Neural progenitor cell (in vitro differentiated cells): ENCODE measurements around the gene ARID4B. TPM values are rescaled to one million over a fixed set of nuclear protein-coding genes. Genes with fewer than 3 reads are reported as not detected.

ENCODE experiments used
- DNase-seq: peaks from one replicate; pipeline ENCODE4 v3.0.0-alpha.2; 2016; ENCODE audit warnings: low spot score
- H2AFZ ChIP-seq: fragments of 200-600 bp; sonication (generic); replicated peaks from 2 replicates; pipeline ENCODE4 v1.6.1; 2016; ENCODE audit warnings: antibody characterized with exemption
- H3F3A ChIP-seq: fragments of 200-600 bp; sonication (generic); 2 replicates; pipeline ENCODE4 v1.6.1; 2016; ENCODE audit warnings: antibody characterized with exemption, low read depth
- H3K27ac ChIP-seq: fragments of 200-600 bp; sonication (generic); 2 replicates; pipeline ENCODE4 v1.5.1; 2016; ENCODE audit warnings: mild to moderate bottlenecking
- H3K27me3 ChIP-seq: fragments of 200-600 bp; sonication (generic); 2 replicates; pipeline ENCODE4 v1.6.1; 2016; ENCODE audit warnings: mild to moderate bottlenecking, moderate library complexity
- H3K36me3 ChIP-seq: fragments of 200-600 bp; sonication (generic); 2 replicates; pipeline ENCODE4 v1.5.1; 2016
- H3K4me1 ChIP-seq: fragments of 200-600 bp; sonication (generic); 2 replicates; pipeline ENCODE4 v1.6.1; 2016; ENCODE audit warnings: mixed run types
- H3K4me2 ChIP-seq: fragments of 200-600 bp; sonication (generic); 2 replicates; pipeline ENCODE4 v1.6.1; 2016
- H3K4me3 ChIP-seq: fragments of 200-600 bp; sonication (generic); 2 replicates; pipeline ENCODE4 v1.5.1; 2016
- H3K79me2 ChIP-seq: fragments of 200-600 bp; sonication (generic); 2 replicates; pipeline ENCODE4 v1.6.1; 2016; ENCODE audit warnings: low read depth
- H3K9ac ChIP-seq: fragments of 200-600 bp; sonication (generic); 2 replicates; pipeline ENCODE4 v1.6.1; 2016
- H3K9me3 ChIP-seq: fragments of 200-600 bp; sonication (generic); 2 replicates; pipeline ENCODE4 v1.5.1; 2016; ENCODE audit warnings: low read depth
- H4K20me1 ChIP-seq: fragments of 200-600 bp; sonication (generic); 2 replicates; pipeline ENCODE4 v1.6.1; 2016; ENCODE audit warnings: low read depth
- H3K27ac Mint-ChIP-seq: 3 replicates; pipeline ENCODE4 v1.8.0; 2021; ENCODE audit warnings: mixed read lengths
- H3K27me3 Mint-ChIP-seq: 2 replicates; pipeline ENCODE4 v1.8.0; 2022; ENCODE audit warnings: low read depth, mild to moderate bottlenecking, inconsistent platforms, moderate library complexity, mixed read lengths; ENCODE audit not compliant: insufficient read depth
- H3K36me3 Mint-ChIP-seq: 3 replicates; pipeline ENCODE4 v1.8.0; 2021; ENCODE audit warnings: mixed read lengths
- H3K4me1 Mint-ChIP-seq: 3 replicates; pipeline ENCODE4 v1.8.0; 2021; ENCODE audit warnings: mixed read lengths
- H3K4me3 Mint-ChIP-seq: 3 replicates; pipeline ENCODE4 v1.8.0; 2021; ENCODE audit warnings: mild to moderate bottlenecking, moderate library complexity, mixed read lengths
- H3K9me3 Mint-ChIP-seq: 3 replicates; pipeline ENCODE4 v1.8.0; 2020; ENCODE audit warnings: mixed read lengths
- EZH2 ChIP-seq: fragments of 200-600 bp; sonication (generic); IDR thresholded peaks from 2 replicates; pipeline ENCODE4 v1.6.1; 2017; ENCODE audit warnings: antibody characterized with exemption, mild to moderate bottlenecking, moderate library complexity
- EZH2phosphoT487 ChIP-seq: fragments of 200-600 bp; sonication (generic); IDR thresholded peaks from 2 replicates; pipeline ENCODE4 v1.6.1; 2017; ENCODE audit warnings: antibody characterized with exemption
- total RNA-seq: library from RNA; depleted of rRNA; stranded (reverse); fragments of >200 nt; gene quantifications from 2 replicates; pipeline ENCODE4 v1.2.3, GENCODE V29; 2015; ENCODE audit warnings: low replicate concordance
- TF ChIP-seq, protein P1 (sequence below): fragments of 200-600 bp; sonication (generic); IDR thresholded peaks from 2 replicates; pipeline ENCODE4 v1.5.1; 2017; ENCODE audit warnings: antibody characterized with exemption, mild to moderate bottlenecking

ARID4B gene
- total RNA-seq, 1 donor from 2014 or later, result 65.8 TPM

DNA sequence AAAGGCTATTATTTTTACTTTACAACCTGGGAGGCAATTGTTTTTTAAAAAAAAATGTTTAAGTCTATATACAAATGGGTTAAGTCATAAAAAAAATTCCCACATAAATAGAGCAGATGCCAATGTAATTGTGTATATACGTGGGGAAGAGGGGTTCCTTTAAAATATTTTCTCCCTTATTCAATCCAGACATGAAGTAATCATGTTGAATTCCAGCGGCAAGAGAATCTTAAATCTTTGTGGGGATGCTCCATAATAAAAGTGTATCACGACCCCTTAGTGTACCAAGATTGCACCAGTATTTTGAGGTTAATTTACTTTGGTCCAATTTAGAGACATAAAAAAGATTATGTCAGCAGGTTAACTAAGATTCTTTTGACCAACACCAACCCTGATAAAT lies 62.1 kb downstream of the ARID4B start:
- Histone ChIP-seq H3K4me1 (no peaks in the 10 kb centered on the region), H3K4me2 (no peak overlapping the region), H2AFZ (no peak overlapping the region), H3K27me3 (no peaks in the 10 kb centered on the region), H3K79me2 (peaks cover 100% of the 10 kb centered on the region), H3K27ac (no peak overlapping the region), H3K9me3 (no peaks in the 10 kb centered on the region), H3K9ac (no peak overlapping the region), H4K20me1 (peaks cover 64% of the 10 kb centered on the region), H3F3A (no peaks in the 10 kb centered on the region), H3K36me3 (no peaks in the 10 kb centered on the region), H3K4me3 (no peak overlapping the region)
- H3K4me1 Mint-ChIP-seq, result peaks cover 22% of the 10 kb centered on the region
- no peaks in the 10 kb centered on the region for H3K9me3 Mint-ChIP-seq
- TF ChIP-seq EZH2phosphoT487, result no peak
- no peaks in the 10 kb centered on the region for H3K27me3 Mint-ChIP-seq
- DNase-seq, result no peak
- peak overlapping the region; percentile 43 for H3K27ac Mint-ChIP-seq
- no peak overlapping the region for H3K4me3 Mint-ChIP-seq
- H3K36me3 Mint-ChIP-seq, result peaks cover 9% of the 10 kb centered on the region

DNA sequence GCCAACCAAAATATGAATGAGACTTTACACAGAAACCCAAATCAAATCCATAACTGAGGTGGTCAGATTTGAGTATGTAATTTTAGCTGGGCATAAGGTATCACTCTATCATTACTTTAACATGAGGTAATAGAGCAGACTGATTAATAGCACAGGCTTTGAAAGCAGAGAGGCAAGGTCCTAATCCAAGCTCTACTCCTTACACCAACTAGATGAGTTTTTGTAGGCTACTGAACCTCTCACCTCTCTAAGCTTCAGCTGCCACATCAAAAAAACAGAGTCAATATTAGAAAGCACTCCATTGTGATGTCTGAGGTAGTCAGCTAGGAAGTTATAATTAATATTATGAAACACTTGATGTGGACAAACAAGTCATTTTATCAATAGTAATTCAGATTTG lies 63.7 kb downstream of the ARID4B start:
- DNase-seq, result no peak
- no peaks in the 10 kb centered on the region for H3K27me3 ChIP-seq
- Mint-ChIP-seq H3K9me3 (no peaks in the 10 kb centered on the region), H3K27ac (no peak overlapping the region), H3K36me3 (peaks cover 8% of the 10 kb centered on the region), H3K27me3 (no peaks in the 10 kb centered on the region), H3K4me1 (peaks cover 12% of the 10 kb centered on the region), H3K4me3 (no peak overlapping the region)
- H3K79me2 ChIP-seq, result peaks cover 100% of the 10 kb centered on the region
- peaks cover 12% of the 10 kb centered on the region for H3F3A ChIP-seq
- no peak overlapping the region for H2AFZ ChIP-seq
- H3K4me1 ChIP-seq, result peaks cover 3% of the 10 kb centered on the region
- H3K9me3 ChIP-seq, result no peaks in the 10 kb centered on the region
- no peak overlapping the region for H3K4me3 ChIP-seq
- no peak overlapping the region for H3K4me2 ChIP-seq
- TF ChIP-seq, protein P1, sequence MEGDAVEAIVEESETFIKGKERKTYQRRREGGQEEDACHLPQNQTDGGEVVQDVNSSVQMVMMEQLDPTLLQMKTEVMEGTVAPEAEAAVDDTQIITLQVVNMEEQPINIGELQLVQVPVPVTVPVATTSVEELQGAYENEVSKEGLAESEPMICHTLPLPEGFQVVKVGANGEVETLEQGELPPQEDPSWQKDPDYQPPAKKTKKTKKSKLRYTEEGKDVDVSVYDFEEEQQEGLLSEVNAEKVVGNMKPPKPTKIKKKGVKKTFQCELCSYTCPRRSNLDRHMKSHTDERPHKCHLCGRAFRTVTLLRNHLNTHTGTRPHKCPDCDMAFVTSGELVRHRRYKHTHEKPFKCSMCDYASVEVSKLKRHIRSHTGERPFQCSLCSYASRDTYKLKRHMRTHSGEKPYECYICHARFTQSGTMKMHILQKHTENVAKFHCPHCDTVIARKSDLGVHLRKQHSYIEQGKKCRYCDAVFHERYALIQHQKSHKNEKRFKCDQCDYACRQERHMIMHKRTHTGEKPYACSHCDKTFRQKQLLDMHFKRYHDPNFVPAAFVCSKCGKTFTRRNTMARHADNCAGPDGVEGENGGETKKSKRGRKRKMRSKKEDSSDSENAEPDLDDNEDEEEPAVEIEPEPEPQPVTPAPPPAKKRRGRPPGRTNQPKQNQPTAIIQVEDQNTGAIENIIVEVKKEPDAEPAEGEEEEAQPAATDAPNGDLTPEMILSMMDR, result no peak
- no peak overlapping the region for H3K9ac ChIP-seq
- H4K20me1 ChIP-seq, result peaks cover 72% of the 10 kb centered on the region
- no peaks in the 10 kb centered on the region for H3K36me3 ChIP-seq
- no peak overlapping the region for H3K27ac ChIP-seq

DNA sequence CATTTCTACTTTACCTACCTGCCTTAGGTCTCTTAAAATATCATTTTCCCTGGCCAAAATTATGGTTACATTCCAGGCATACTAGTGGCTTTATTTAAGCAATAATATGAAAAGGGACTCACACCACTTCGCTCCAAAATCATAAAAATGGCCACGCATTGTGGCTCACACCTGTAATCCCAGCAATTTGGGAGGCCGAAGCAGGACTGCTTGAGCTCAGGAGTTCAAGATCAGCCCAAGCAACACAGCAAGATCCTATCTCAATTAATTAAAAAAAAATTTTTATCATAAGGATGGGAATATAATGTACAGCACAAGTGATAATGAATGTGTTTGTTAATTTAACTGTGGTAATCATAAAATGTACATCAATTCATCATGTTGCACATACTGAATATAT lies 65.4 kb downstream of the ARID4B start:
- Mint-ChIP-seq H3K4me3 (no peak overlapping the region), H3K27ac (no peak overlapping the region), H3K9me3 (no peaks in the 10 kb centered on the region), H3K4me1 (peaks cover 12% of the 10 kb centered on the region), H3K36me3 (peaks cover 8% of the 10 kb centered on the region), H3K27me3 (no peaks in the 10 kb centered on the region)
- Histone ChIP-seq H3K9me3 (no peaks in the 10 kb centered on the region), H3K9ac (no peak overlapping the region), H2AFZ (no peak overlapping the region), H3K36me3 (peaks cover 4% of the 10 kb centered on the region), H3K4me2 (no peak overlapping the region), H3F3A (peaks cover 16% of the 10 kb centered on the region), H3K4me3 (no peak overlapping the region), H3K4me1 (peaks cover 3% of the 10 kb centered on the region), H4K20me1 (peaks cover 86% of the 10 kb centered on the region), H3K79me2 (peaks cover 100% of the 10 kb centered on the region), H3K27me3 (no peaks in the 10 kb centered on the region), H3K27ac (no peak overlapping the region)
- TF ChIP-seq, protein P1, result no peak
- TF ChIP-seq EZH2phosphoT487 (no peak), EZH2 (no peak)
- DNase-seq, result no peak

DNA sequence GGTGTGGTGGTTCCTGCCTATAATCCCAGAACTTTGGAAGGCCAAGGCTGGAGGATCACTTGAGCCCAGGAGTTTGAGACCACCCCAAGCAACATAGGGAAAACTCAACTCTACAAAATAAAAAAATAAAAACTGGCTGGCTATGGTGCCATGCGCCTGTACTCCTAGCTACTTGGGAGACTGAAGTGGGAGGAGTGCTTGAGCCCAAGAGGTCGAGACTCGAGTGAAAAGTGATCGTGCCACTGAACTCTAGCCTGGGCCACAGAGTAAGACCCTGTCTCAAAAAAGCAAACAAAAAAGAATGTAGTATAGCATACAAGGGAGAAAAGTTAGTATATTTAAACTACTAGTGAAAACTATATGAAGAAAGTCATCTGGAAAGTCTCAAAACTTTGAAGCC lies 66.7 kb downstream of the ARID4B start:
- H3K9me3 ChIP-seq, result no peaks in the 10 kb centered on the region
- H3F3A ChIP-seq, result peaks cover 29% of the 10 kb centered on the region
- no peak overlapping the region for H3K27ac ChIP-seq
- Mint-ChIP-seq H3K36me3 (peaks cover 11% of the 10 kb centered on the region), H3K27ac (no peak overlapping the region), H3K27me3 (no peaks in the 10 kb centered on the region), H3K9me3 (no peaks in the 10 kb centered on the region), H3K4me1 (peaks cover 8% of the 10 kb centered on the region), H3K4me3 (no peak overlapping the region)
- peaks cover 3% of the 10 kb centered on the region for H3K4me1 ChIP-seq
- H2AFZ ChIP-seq, result no peak overlapping the region
- H3K79me2 ChIP-seq, result peaks cover 100% of the 10 kb centered on the region
- H4K20me1 ChIP-seq, result peaks cover 86% of the 10 kb centered on the region
- no peak for DNase-seq
- no peak for TF ChIP-seq EZH2phosphoT487
- TF ChIP-seq, protein P1, result no peak
- H3K36me3 ChIP-seq, result peaks cover 4% of the 10 kb centered on the region
- H3K9ac ChIP-seq, result no peak overlapping the region
- H3K4me3 ChIP-seq, result no peak overlapping the region
- H3K27me3 ChIP-seq, result no peaks in the 10 kb centered on the region
- H3K4me2 ChIP-seq, result no peak overlapping the region
